HepG2 (cell line): ENCODE results near the gene SPNS1.

Experiments used
- ARID5B ChIP-seq: IDR thresholded peaks from 2 replicates; pipeline ENCODE4 v1.4.0; 2020; ENCODE audit warnings: mild to moderate bottlenecking, missing genetic modification reagents
- CCDC6 ChIP-seq: sonication (generic); formaldehyde crosslinking; IDR thresholded peaks from 2 replicates; pipeline ENCODE4 v1.8.1; 2022; ENCODE audit warnings: mild to moderate bottlenecking, missing genetic modification reagents, moderate library complexity
- CSRNP1 ChIP-seq: sonication (generic); formaldehyde crosslinking; IDR thresholded peaks from 2 replicates; pipeline ENCODE4 v1.8.1; 2023; ENCODE audit warnings: mild to moderate bottlenecking, missing genetic modification reagents
- NBN ChIP-seq: fragments of 450-650 bp; conservative IDR thresholded peaks from 2 replicates; pipeline ENCODE4 v1.6.1; 2017
- PRDM15 ChIP-seq: sonication (generic); formaldehyde crosslinking; IDR thresholded peaks from 2 replicates; pipeline ENCODE4 v1.4.0; 2020; ENCODE audit warnings: missing genetic modification reagents
- UBTF ChIP-seq: sonication (generic); formaldehyde crosslinking; IDR thresholded peaks from 2 replicates; pipeline ENCODE4 v1.4.0; 2020; ENCODE audit warnings: mild to moderate bottlenecking, missing genetic modification reagents
- ZBTB2 ChIP-seq: sonication (generic); formaldehyde crosslinking; IDR thresholded peaks from 2 replicates; pipeline ENCODE4 v1.8.0; 2022; ENCODE audit warnings: low read depth, missing genetic modification reagents
- ZNF10 ChIP-seq: sonication (generic); formaldehyde crosslinking; IDR thresholded peaks from 2 replicates; pipeline ENCODE4 v1.4.0; 2020; ENCODE audit warnings: mild to moderate bottlenecking, low read depth, missing genetic modification reagents, borderline replicate concordance
- ZXDC ChIP-seq: sonication (generic); formaldehyde crosslinking; IDR thresholded peaks from 2 replicates; pipeline ENCODE4 v1.5.0; 2020; ENCODE audit warnings: mild to moderate bottlenecking, missing genetic modification reagents

- TF ChIP-seq NBN, result no peak
- no peak for TF ChIP-seq ZBTB2 (CRISPR knock-in tag)
- TF ChIP-seq CCDC6 (CRISPR knock-in tag), result no peak
- TF ChIP-seq ZNF10 (CRISPR knock-in tag), result no peak
- TF ChIP-seq ARID5B (CRISPR knock-in tag), result no peak
- TF ChIP-seq PRDM15 (CRISPR knock-in tag), result no peak
- TF ChIP-seq CSRNP1 (CRISPR knock-in tag), result no peak
- TF ChIP-seq UBTF (CRISPR knock-in tag), result no peak
- TF ChIP-seq ZXDC (CRISPR knock-in tag), result no peak
These were observed 44.4 kb upstream of the SPNS1 start for GRCh38 chr16:28930203-28930602.
